GM12874 (cell line): ENCODE results near the gene SMIM21.

Experiments used
- TF ChIP-seq, protein P1 (sequence below): IDR thresholded peaks from 2 replicates; pipeline ENCODE4 v1.5.1; 2011; ENCODE audit warnings: low read depth, mild to moderate bottlenecking, control low read depth, low read length, moderate library complexity; ENCODE audit not compliant: insufficient read depth

SMIM21 gene

DNA sequence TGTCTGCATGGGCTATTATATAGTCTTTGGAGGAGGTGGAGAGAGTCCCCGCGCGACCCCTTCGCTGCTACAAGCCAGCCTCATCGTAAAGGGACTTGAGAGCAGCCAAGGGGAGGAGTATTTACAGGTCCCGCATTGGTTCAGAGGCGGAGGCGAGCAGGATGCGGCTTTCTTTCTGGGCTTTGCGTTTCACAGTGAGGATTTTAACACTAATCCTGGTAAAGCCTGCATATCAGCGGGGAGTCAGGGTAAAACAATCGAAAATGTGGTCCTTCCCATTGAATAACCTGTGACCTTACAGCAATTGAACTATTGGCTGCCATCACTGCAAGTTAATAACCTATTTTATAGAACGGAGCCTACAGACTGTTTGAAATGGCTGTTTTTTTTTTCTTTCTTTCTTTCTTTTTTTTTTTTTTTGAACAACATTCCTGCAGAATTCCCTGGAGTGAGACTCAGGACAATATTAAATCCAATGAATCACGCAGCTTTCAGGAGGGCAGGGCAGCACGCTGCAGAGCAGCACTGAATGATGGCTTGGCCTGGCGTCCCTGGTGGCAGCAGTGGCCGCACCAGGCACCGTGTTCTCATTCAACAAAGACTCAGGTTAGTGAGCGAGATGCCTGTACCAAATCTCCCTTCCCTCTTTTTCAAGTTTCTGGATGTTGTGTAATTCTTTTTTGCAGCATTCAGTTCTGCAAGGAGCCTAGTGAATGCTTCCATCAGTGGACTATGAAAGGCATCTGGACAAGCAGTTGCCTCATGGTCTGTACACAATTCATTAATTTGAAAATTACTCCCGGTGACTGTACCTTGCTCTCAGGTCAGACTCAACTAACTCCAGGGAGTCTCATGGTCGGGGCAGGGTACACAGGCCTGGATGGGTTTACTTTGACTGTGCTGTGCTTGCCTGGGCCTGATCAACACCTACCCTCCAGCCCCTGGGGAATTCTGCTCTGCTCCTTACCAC is 19.8 kb downstream of the SMIM21 start:
- TF ChIP-seq, protein P1, sequence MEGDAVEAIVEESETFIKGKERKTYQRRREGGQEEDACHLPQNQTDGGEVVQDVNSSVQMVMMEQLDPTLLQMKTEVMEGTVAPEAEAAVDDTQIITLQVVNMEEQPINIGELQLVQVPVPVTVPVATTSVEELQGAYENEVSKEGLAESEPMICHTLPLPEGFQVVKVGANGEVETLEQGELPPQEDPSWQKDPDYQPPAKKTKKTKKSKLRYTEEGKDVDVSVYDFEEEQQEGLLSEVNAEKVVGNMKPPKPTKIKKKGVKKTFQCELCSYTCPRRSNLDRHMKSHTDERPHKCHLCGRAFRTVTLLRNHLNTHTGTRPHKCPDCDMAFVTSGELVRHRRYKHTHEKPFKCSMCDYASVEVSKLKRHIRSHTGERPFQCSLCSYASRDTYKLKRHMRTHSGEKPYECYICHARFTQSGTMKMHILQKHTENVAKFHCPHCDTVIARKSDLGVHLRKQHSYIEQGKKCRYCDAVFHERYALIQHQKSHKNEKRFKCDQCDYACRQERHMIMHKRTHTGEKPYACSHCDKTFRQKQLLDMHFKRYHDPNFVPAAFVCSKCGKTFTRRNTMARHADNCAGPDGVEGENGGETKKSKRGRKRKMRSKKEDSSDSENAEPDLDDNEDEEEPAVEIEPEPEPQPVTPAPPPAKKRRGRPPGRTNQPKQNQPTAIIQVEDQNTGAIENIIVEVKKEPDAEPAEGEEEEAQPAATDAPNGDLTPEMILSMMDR: no peak

DNA sequence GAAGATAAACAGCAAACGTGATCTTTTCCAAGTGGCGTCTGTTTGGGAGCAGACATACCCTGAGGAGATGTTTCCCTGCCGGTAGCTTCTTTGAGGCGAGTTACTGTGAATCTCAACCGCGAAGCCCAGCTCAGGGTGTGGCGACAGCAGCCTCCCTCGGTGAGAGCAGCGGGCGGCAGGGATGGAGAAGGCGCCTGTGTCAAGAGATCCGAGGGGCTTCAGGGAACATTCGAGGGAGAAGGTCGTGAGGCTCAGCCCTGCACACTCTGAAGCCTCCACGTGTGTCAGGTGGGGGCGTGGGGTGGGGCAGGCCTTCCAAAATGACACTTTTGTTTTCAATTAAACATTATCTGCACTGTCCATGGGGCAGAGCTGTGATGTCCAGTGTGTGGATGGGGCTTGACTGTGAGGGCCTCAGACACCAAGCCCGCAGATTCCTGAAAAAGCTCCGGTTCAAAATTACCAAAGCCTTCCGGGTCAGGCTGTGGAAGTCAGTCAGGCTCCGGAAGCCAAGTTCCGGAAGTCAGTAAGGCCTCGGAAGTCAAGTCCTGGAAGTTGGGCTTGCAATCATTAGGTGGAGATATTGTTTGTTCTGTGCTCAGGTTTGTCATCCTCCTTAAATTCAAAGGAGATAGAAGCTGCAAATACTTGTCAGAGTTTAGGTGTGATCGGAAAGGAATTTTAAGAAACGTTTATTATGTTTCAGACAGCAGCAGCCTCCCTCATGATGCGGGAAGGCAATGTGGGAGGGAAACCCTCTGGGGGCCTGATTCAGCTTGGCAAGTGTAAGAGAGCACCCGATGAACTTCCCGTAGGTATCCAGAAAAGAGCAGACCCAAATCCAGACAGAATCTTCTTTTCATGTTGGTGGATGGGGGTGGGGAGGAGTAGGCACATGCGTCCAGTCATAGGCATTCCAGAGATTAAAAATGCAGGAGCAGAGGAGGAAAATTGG is 20.7 kb downstream of the SMIM21 start:
- TF ChIP-seq, protein P1: no peak

DNA sequence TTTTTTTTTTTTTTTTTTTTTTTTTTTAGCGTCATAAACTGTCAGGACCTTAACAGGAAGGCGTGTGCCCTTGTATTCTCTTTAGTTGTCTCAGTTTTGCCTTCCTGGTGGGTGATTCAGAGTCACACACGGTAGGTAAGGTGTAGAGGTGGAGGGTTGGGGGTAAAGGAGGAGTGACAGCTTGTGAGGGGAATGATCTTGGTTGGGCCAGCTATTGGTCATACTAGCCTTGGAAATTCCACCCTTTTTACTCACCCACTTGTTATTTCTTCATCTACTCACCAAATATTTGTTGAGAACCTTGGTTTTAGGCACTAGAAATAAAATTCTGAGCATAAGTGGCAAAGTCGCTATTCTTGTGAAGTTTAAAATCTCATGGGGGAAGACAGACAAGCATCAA is 22.2 kb downstream of the SMIM21 start:
- TF ChIP-seq, protein P1: no peak

DNA sequence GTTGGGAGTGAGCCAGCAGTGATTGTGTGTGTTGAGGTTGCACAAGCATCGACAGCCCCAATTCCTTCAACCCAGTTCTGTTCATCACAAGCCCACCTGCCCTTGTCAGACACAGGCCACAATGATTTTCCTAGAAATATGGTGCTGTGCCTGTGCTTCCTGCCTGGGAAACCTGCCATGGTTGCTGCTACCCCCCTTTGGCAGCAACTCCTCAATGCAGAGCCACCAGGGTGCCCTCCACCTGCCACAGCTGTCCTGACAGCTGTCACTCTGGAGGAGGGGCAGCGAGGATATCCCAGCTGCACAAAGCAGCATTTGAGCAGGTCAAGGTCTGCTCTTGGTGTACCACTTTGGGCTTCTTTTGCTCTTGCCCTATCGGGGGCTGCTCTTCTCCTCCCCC is 27.1 kb downstream of the SMIM21 start:
- TF ChIP-seq, protein P1: no peak

DNA sequence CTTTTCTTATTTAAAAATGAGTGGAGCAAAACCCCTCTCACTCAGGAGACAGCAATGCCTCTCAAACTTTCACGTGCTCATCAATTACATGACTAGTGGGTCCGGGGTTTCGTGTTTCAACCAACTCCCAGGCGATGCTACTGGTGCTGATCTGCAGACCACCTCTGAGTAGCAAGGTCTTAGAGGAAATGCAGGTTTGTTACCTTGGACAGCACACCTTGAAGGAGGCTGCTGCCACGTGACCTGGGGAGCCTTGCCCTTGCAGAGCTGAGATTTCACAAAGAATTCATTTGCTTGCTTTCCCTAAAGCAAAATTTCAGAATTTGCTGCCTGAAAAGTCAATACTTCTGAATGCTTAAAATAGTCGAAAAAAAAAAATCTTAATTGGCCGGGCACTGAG is 32.4 kb downstream of the SMIM21 start:
- TF ChIP-seq, protein P1: no peak

DNA sequence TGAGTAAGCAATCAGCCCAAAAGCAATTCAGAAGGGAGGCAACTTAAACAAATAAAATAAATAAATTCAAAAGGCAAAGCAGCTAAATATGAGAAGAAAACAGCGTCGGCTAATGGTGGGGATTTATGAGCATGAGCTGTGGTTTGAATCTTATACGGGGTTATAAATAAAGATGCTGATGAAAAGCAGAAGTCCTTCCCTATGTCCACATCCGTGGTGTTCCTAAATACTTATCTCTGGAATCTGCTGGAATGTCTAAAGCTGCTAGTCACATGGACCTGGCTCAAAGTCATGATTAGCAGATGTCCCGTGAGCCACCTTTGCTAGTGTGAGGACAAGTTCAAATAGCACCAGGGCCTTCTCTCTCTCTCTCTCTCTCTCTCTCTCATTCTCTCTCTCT is 33.8 kb downstream of the SMIM21 start:
- TF ChIP-seq, protein P1: no peak

DNA sequence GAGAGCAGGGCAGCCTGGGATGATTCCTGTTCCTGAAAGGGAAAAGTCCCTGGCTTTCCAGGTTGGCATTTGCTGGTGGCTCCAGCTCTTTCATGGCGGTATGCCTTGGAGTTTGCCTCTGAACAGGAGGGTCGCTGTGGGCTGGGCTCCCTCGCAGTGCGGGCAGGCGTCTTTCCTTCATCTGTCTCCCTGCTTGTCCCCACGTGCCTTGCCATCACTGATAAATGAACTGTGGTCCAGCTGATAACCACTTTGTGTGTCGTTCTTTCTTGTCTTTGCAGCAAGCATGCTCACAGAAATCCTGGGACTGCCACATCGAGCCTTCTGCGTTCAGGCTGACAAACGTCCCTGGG is 35.3 kb downstream of the SMIM21 start:
- TF ChIP-seq, protein P1: no peak
